Daoy (cell line): ENCODE results near the gene CHN2. TPM values are rescaled to one million over a fixed set of nuclear protein-coding genes. Genes with fewer than 3 reads are reported as not detected.
A peak's percentile ranks its signal among the peaks of the same experiment; 100 is the strongest.

ENCODE experiments used
- DNase-seq: peaks from one replicate; pipeline ENCODE4 v3.0.0-alpha.2; 2015; ENCODE audit warnings: low read depth
- total RNA-seq: library from RNA; depleted of rRNA; stranded (reverse); fragments of >200 nt; shearing (Covaris generic); gene quantifications from 2 replicates; pipeline ENCODE4 v1.2.3, GENCODE V29; 2014

CHN2 gene
- total RNA-seq, 1 experiment from 2014 or later = 19.8 TPM

DNA sequence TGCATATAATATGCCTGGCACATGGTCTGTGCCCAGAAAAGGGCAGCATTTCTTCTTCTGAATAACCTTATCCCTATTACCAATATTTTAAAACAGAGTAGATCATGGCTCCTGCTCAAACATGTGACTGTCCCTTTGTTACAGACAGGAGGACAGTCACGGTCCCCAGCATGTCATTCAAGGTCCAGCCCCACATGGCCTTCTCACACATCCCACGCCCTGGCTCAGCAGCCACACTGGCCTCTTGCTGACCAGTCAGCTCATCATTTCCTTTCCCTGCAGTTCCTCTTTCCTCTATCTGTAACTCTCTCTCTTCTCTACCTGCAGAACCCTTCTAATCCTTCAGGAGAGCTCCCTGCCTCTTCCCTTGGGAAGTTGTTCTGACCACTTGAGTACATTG, 167.8 kb downstream of the CHN2 start:
- DNase-seq = no peak

- no peak for DNase-seq
Measured at GRCh38 chr7:29363636-29364425, 169.3 kb downstream of the CHN2 start.

- DNase-seq = no peak
Measured at GRCh38 chr7:29364661-29365060, 170.1 kb downstream of the CHN2 start.

- no peak for DNase-seq
Measured at GRCh38 chr7:29365423-29365822, 170.8 kb downstream of the CHN2 start.

DNA sequence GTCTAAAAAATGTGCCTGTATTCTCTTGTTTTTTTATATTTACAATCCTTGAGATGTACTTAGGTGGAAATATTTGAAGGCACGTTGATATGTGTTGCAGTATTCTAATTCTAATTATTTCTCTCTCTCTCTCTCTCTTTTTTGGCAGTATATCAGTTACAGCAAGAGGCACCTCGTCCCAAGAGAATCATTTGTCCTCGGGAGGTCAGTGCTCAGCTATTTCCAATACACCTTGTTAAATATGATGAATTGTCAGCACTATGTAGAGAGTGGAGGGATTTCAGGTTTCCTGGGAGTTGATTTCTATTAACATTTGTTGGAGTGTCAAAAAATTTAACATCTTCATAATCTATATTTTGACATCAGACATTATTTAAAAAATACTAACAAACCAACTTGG, 173.2 kb downstream of the CHN2 start:
- DNase-seq = no peak

DNA sequence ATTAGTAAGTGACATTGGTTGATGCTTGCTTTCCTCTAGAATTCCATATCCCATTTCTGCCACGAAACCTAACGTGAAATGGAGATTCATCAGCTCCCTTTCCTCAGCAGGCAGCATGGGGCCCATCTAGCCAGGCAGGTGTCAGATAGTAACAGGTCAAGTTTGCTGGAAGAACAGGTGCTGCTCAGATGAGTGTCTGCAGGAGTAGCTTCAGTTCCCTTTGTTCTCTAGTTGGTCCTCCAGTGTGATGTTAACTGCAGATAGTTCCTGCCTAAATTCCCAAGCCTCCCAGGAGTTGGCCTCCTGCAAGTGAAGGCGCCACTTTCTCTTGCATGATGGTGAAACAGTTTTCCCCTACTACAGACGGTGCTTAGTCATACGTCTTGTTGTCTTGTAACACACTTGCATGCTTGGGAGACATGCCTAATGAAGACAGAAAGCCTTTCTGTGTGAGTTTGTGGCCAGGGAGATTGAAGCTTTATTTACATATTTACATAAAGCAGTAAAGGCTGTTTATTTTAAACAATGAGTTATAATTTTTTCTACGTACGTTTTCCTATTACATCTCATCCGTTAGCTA, 175.4 kb downstream of the CHN2 start:
- DNase-seq = no peak

GRCh38 chr7:29370531-29371314, 176.1 kb downstream of the CHN2 start:
- DNase-seq = peak; percentile 79

GRCh38 chr7:29371472-29371871, 176.9 kb downstream of the CHN2 start:
- no peak for DNase-seq

GRCh38 chr7:29372351-29373090, 177.9 kb downstream of the CHN2 start:
- DNase-seq = no peak

DNA sequence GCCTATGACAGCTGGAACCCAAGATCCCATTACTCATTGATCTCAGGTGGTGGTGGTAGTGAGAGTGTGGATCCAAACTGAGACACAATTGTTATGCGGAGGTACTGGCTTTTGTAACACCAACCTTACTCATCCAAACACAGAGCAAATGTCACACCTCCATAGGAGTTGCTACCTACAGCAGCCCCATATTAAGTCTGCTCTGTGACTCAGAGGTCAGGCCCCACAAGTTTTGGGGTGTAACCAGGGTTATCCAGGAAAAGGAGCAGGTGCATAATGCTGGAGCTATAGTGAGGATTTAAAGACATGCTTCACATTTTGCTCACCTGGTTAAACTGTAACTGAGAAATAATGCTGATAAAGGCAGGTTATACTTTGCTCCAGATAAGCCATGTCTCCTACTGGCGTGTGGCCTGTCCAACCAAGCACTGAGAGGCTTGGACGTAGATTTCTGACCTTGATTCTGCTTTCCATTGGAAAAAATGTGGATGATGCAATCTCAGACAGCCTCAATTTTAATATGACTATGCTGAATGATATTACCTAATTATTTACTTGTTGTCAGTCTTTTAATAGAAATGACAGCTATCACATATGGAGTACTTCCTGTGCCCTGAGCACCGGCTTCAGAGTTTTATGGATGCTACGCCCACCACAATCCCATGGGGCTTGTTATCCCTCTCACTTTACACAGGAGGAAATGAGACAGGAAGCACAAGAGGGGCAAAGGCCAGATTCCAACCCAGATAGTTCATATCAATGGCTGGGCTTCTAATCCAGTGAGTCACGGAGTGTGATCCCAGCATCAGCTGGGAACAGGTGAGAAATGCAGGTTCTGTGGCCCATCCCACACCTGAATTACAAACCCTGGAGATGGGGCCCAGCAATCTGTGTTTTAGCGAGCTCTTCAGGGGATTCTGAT, 181.3 kb downstream of the CHN2 start:
- peak; percentile 84 for DNase-seq

GRCh38 chr7:29377718-29378117, 183.1 kb downstream of the CHN2 start:
- no peak for DNase-seq

- no peak for DNase-seq
Measured at GRCh38 chr7:29379551-29379950, 185.0 kb downstream of the CHN2 start.

DNA sequence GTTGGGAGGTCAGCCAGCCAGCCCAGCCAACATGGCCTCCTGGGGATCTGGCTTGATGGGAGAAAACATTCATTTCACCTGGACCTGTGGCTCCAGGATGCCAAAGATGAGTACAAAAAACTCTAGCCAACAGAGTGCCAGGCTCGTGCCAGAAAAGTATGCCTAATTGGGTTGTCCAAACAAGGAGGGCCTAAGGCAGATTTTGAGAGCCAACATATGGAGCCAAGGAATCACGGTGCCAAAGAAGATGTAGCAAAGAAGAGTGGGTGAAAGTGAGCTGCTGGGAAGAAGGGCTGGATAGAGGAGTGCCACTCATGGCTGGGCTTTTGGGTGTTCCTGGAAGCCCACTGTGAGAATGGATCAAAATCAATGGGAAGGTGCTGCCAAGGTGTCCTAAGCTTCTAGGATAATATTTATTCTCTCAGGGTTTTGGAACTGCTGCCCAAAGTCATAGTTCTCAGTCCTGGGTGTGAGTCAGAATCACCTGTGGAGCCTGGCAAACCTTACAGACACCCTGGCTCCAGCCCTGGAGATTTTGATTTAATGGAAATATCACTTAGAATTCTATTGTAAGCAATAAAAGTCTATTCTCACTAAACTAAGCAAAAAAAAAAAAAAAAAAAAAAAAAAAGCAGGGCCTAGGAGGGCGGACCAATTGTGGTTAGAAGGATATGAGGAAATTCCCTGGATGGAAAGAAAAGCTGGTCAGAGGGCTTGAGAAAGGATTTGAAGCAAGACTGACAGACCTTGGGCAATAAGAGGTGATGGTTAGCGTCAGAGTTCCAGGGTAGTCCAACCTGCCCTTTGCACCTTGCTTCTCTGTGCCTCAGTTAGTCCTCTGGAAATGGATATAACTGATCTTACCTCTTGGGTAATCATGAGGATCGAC, 186.9 kb downstream of the CHN2 start:
- DNase-seq = no peak

GRCh38 chr7:29384277-29384676, 189.7 kb downstream of the CHN2 start:
- DNase-seq = no peak

- no peak for DNase-seq
Measured at GRCh38 chr7:29385214-29385814, 190.7 kb downstream of the CHN2 start.

GRCh38 chr7:29386196-29386765, 191.7 kb downstream of the CHN2 start:
- no peak for DNase-seq

GRCh38 chr7:29391262-29391661, 196.7 kb downstream of the CHN2 start:
- no peak for DNase-seq

DNA sequence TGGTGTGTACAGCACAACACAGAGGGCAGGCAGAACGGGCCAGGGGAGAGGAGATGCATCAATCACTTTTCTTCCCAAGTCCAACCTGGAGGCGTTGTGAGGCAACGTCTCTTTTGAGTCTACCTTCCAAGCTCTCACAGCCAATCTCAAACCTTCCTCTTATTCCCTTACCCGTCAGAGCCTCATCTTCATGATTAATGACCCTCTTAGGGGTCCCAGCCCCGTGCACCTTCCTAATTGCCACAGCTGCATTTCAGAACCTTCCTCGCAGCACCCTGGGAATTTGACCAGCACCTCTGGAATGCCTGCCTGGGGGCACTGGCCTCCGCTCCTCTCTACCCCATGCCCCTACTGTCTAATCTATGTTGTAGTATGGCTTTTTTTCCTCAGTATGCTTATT, 199.7 kb downstream of the CHN2 start:
- DNase-seq = no peak

GRCh38 chr7:29396563-29396962, 202.0 kb downstream of the CHN2 start:
- no peak for DNase-seq
